Cardiac muscle cell (in vitro differentiated cells and primary cell): Measurements from ENCODE around the gene PRKACB. TPM values are rescaled to one million over a fixed set of nuclear protein-coding genes. Genes with fewer than 3 reads are reported as not detected.
A peak's percentile ranks its signal among the peaks of the same experiment; 100 is the strongest.

ENCODE experiments used
- DNase-seq, 2 donors: peaks; one replicate each; pipeline versions ENCODE4 v3.0.0 to v3.0.0-alpha.2; 2010 to 2017; ENCODE audit warnings: low read depth in 1 of 2, low spot score in 1 of 2
- H3K27ac ChIP-seq: fragments of 200-600 bp; sonication (generic); 2 replicates; pipeline ENCODE4 v1.5.1; 2016
- H3K27me3 ChIP-seq: fragments of 200-600 bp; sonication (generic); 2 replicates; pipeline ENCODE4 v1.6.0; 2016; ENCODE audit warnings: control low read depth
- H3K36me3 ChIP-seq: fragments of 200-600 bp; sonication (generic); 2 replicates; pipeline ENCODE4 v1.5.1; 2016; ENCODE audit warnings: control low read depth
- H3K4me1 ChIP-seq: fragments of 200-600 bp; sonication (generic); 2 replicates; pipeline ENCODE4 v1.8.1; 2017; ENCODE audit warnings: low read depth, mild to moderate bottlenecking, mixed run types
- H3K4me3 ChIP-seq: fragments of 200-600 bp; sonication (generic); 2 replicates; pipeline ENCODE4 v1.5.1; 2016; ENCODE audit warnings: mild to moderate bottlenecking
- H3K9me3 ChIP-seq: fragments of 200-600 bp; sonication (generic); 2 replicates; pipeline ENCODE4 v1.5.1; 2017; ENCODE audit warnings: low read depth, mild to moderate bottlenecking, control low read depth
- polyA plus RNA-seq: library from polyadenylated mRNA; unstranded; fragments of >200 nt; fragmentation: Nextera tagmentation; extraction: Ambion mirVana; gene quantifications from 2 replicates; pipeline ENCODE4 v1.2.1, GENCODE V29; 2016
- total RNA-seq: library from RNA; depleted of rRNA; stranded (reverse); fragments of >200 nt; gene quantifications from 2 replicates; pipeline ENCODE4 v1.2.3, GENCODE V29; 2016
- TF ChIP-seq, protein P1 (sequence below): IDR thresholded peaks from 2 replicates; pipeline ENCODE4 v1.5.1; 2012; ENCODE audit warnings: low read depth, mild to moderate bottlenecking, low read length

Gene PRKACB
- total and polyA plus RNA-seq, 2 experiments from 2014 or later, result 21.2 to 27.1 TPM

DNA sequence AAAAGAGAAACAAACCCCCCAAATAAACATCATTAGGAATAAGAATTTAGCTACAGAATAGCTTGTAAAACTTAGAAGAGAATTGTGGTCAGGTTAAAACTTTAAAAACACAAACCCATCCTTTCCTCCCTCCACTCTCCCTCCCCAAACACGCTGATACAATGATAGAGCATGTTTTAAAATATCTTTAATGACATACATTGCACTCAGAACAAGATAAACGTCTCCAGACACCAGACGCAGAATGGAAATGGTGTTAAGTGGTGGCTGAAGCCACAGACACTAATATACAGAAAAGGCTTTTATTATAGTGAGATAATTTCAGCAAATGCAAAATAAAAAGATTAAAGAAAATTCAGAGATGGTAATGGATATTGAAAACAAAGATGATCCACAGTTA, 98.6 kb downstream of the PRKACB start:
- no peaks in the 10 kb centered on the region for H3K27me3 ChIP-seq
- H3K9me3 ChIP-seq, result no peaks in the 10 kb centered on the region
- H3K36me3 ChIP-seq, result no peaks in the 10 kb centered on the region
- H3K27ac ChIP-seq, result no peak overlapping the region
- H3K4me3 ChIP-seq, result no peak overlapping the region
- no peak for DNase-seq
- H3K4me1 ChIP-seq, result peaks cover 6% of the 10 kb centered on the region
- TF ChIP-seq, protein P1, sequence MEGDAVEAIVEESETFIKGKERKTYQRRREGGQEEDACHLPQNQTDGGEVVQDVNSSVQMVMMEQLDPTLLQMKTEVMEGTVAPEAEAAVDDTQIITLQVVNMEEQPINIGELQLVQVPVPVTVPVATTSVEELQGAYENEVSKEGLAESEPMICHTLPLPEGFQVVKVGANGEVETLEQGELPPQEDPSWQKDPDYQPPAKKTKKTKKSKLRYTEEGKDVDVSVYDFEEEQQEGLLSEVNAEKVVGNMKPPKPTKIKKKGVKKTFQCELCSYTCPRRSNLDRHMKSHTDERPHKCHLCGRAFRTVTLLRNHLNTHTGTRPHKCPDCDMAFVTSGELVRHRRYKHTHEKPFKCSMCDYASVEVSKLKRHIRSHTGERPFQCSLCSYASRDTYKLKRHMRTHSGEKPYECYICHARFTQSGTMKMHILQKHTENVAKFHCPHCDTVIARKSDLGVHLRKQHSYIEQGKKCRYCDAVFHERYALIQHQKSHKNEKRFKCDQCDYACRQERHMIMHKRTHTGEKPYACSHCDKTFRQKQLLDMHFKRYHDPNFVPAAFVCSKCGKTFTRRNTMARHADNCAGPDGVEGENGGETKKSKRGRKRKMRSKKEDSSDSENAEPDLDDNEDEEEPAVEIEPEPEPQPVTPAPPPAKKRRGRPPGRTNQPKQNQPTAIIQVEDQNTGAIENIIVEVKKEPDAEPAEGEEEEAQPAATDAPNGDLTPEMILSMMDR, result no peak

DNA sequence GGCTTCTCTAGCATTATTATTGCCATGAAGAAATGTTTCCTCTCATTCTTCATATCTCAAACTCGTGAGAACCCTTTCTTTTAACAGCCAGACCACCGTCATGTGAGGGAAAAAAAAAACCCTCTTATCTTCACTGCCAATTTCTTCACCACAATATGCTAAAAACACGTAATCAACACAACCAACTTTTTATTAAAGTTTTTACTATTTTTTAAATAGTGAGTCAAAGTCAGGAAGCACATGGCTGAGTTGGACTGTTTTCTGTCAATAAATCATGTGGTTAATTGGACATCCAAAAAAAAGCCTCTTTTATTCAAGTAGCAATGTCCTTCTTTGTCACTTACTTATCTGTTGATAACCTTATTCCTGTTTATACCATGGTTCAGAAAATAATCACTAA, 101.5 kb downstream of the PRKACB start:
- DNase-seq, result peak in 1 of 2 donors; percentile 56
- TF ChIP-seq, protein P1, result no peak
- no peak overlapping the region for H3K27ac ChIP-seq
- no peaks in the 10 kb centered on the region for H3K36me3 ChIP-seq
- no peaks in the 10 kb centered on the region for H3K9me3 ChIP-seq
- peaks cover 6% of the 10 kb centered on the region for H3K4me1 ChIP-seq
- H3K4me3 ChIP-seq, result no peak overlapping the region
- no peaks in the 10 kb centered on the region for H3K27me3 ChIP-seq

DNA sequence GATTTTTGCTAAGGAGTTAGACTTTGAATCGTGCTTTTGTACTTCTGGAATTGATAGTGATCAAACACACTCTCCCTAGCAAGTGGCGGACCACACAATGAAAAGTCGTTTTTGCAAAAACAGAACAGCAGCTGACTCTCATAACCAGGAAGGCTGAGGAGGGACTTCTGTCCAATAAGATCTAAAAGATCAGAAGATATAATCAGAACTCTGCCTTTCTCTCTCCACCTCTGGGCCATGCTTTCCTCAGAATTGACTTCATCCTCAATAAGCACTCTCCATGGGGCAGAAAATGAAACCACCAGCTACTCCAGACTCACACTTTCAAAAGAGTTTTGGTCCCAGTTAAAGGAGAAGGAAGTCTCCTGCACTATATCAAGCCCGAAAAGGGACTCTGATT, 102.1 kb downstream of the PRKACB start:
- TF ChIP-seq, protein P1, result no peak
- Histone ChIP-seq H3K27ac (no peak overlapping the region), H3K27me3 (no peaks in the 10 kb centered on the region)

DNA sequence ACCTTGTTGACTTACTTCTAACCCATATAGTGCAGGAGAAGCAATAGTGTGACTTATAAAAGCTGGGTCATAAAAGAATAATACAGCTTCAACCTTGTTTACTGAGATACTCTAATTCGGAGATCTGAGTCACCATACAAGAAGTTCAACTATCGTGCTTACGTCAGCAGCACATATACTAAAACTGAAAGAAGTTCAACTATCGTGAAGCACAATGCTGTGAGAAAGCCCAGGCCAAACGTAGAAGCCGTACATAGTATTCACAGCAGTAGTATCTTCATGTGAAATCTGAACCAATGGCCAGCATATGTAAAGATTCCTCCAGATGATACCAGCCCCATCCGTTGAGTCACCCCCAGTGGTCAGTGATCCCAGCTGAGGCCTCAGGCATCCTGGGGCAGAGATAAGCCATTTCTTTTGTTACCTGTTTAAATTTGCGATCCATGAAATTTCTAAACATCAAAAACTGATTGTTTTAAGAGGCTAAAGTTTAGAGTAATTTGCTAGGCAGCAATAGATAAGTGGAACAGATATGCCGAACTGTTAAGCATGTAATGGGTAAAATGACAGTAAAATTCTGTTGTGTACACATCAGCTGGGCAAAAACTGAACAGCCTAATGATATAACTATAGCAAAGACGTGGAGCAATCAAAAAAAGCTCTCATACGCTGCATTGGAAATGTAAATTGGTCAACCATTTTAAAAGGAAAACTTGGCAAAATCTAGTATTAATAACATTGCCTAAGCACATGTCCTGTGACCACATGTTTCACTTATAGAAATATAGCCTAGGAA, 103.6 kb downstream of the PRKACB start:
- H3K27me3 ChIP-seq, result no peaks in the 10 kb centered on the region
- H3K36me3 ChIP-seq, result no peaks in the 10 kb centered on the region

More for the DNA sequence above, 102.1 kb downstream of the PRKACB start:
- no peaks in the 10 kb centered on the region for H3K36me3 ChIP-seq
- peaks cover 6% of the 10 kb centered on the region for H3K4me1 ChIP-seq
- H3K4me3 ChIP-seq, result no peak overlapping the region
- no peak for DNase-seq
- H3K9me3 ChIP-seq, result no peaks in the 10 kb centered on the region

DNA sequence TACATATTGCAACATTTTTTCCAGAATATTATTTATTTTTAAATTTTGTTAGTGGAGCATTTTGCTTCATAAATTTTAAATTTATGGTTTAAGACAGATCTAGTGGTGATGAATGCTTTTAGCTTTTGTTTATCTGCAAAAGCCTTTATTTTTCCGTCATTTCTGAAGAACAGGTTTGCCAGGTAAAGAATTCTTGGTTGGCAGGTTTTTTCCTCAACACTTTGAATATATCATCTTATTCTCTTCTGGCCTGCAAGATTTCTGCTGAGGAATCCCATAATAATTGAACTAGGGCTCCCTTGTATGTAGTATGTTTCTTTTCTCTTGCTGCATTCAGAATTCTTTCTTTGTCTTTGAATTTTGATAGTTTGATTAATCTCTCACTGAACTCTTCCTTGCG, 106.6 kb downstream of the PRKACB start:
- TF ChIP-seq, protein P1, result no peak

More for the DNA sequence above, 103.6 kb downstream of the PRKACB start:
- TF ChIP-seq, protein P1, result no peak
- Histone ChIP-seq H3K4me3 (no peak overlapping the region), H3K27ac (no peak overlapping the region), H3K9me3 (no peaks in the 10 kb centered on the region), H3K4me1 (peaks cover 3% of the 10 kb centered on the region)
- DNase-seq, result peak in 1 of 2 donors; percentile 60

More for the DNA sequence above, 106.6 kb downstream of the PRKACB start:
- Histone ChIP-seq H3K4me1 (no peaks in the 10 kb centered on the region), H3K9me3 (no peaks in the 10 kb centered on the region), H3K36me3 (no peaks in the 10 kb centered on the region), H3K27ac (no peak overlapping the region), H3K27me3 (no peaks in the 10 kb centered on the region), H3K4me3 (no peak overlapping the region)
- DNase-seq, result no peak
